ENCODE results near the gene LPP. TPM values are rescaled to one million over a fixed set of nuclear protein-coding genes. Genes with fewer than 3 reads are reported as not detected.

The LPP gene
- total and polyA plus RNA-seq, 9 of the 15 experiments (the other 6 are each of a cell fraction or from before 2014, with no cell fraction given): 0.07 to 0.18 TPM; not detected in 7

- no peaks in the 10 kb centered on the region for H4K20me1 ChIP-seq (replicated peaks; ENCODE audit: control insufficient read depth, insufficient read depth, low read length)
- H3K4me3 ChIP-seq: no peak overlapping the region
- no peaks in the 10 kb centered on the region for H3K79me2 ChIP-seq (ENCODE audit: control insufficient read depth, insufficient read depth, low read length)
- TF ChIP-seq, protein P1, sequence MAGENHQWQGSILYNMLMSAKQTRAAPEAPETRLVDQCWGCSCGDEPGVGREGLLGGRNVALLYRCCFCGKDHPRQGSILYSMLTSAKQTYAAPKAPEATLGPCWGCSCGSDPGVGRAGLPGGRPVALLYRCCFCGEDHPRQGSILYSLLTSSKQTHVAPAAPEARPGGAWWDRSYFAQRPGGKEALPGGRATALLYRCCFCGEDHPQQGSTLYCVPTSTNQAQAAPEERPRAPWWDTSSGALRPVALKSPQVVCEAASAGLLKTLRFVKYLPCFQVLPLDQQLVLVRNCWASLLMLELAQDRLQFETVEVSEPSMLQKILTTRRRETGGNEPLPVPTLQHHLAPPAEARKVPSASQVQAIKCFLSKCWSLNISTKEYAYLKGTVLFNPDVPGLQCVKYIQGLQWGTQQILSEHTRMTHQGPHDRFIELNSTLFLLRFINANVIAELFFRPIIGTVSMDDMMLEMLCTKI (IDR thresholded peaks at IDR 0.05; ENCODE audit: partially characterized antibody): no peak
- TF ChIP-seq NFRKB (IDR thresholded peaks at IDR 0.05; ENCODE audit: low read depth): no peak
- TF ChIP-seq ZFP36 (IDR thresholded peaks at IDR 0.05; ENCODE audit: low read depth, low read length, partially characterized antibody): no peak
- no peak for TF ChIP-seq HINFP (tag; conservative IDR thresholded peaks at IDR 0.05; ENCODE audit: low read depth)
- H3K27ac ChIP-seq (ENCODE audit: extremely low read depth, low read depth, low read length): no peak overlapping the region
- DNase-seq (ENCODE audit: extremely low read depth in 1 of 4, low spot score in 3 of 4): no peak
- in situ Hi-C loops (cut with MboI): no loop called here
- BruUV-seq (replicated peaks): no TSS peak
- ChIA-PET POLR2A (interaction anchor here (0.6 kb wide), 1 partner anchor 129 kb away, joined by 3 read pairs; no protein-coding TSS in a partner anchor), CTCF (ENCODE audit: low intra/inter-chr PET ratio) (no interaction called here)
- no peak overlapping the region for H3K4me2 ChIP-seq (ENCODE audit: insufficient read depth, low read length)
- H3K27me3 ChIP-seq (ENCODE audit: control insufficient read depth in 2 of 2, insufficient read depth in 2 of 2, low read length in 2 of 2): no peaks in the 10 kb centered on the region
- no peak overlapping the region for H2AFZ ChIP-seq (ENCODE audit: low read depth, low read length)
- no peak overlapping the region for H3K9ac ChIP-seq (ENCODE audit: insufficient read depth in 1 of 2, low read depth in 2 of 2, low read length in 2 of 2)
- H3K9me3 ChIP-seq (replicated peaks; ENCODE audit: control insufficient read depth, insufficient read depth, low read depth, low read length): no peaks in the 10 kb centered on the region
- intact Hi-C loops (cut with micrococcal nuclease): no loop called here
- H3K9me1 ChIP-seq (ENCODE audit: control insufficient read depth, insufficient read depth, low read length): no peaks in the 10 kb centered on the region
- H3K4me1 ChIP-seq (replicated peaks in 1 of 2; ENCODE audit: control insufficient read depth in 2 of 2, insufficient read depth in 2 of 2, low read length in 2 of 2): no peaks in the 10 kb centered on the region
- H3K36me3 ChIP-seq (ENCODE audit: control insufficient read depth, insufficient read depth, low read length): no peaks in the 10 kb centered on the region
- FAIRE-seq: no peak
- ATAC-seq: no peak
- 0% methylated on average over 1 of the region's 1 CpG for WGBS (ENCODE audit: insufficient coverage, low coverage, missing lambda C conversion rate)
Measured at GRCh38 chr3:188489639-188490405, 335.9 kb downstream of the LPP start.

Data from K562 (cell line).